GM23338 (cell line): ENCODE data around the gene FYCO1. TPM values are rescaled to one million over a fixed set of nuclear protein-coding genes. Genes with fewer than 3 reads are reported as not detected.

ENCODE experiments used
- ATAC-seq: fragments of 200-7000 bp; cut with Tn5 transposase; 3 replicates; pipeline ENCODE4 v1.9.1; 2020
- DNase-seq: peaks from one replicate; pipeline ENCODE4 v3.0.0-alpha.2; 2015; ENCODE audit warnings: low spot score
- H2AFZ ChIP-seq: fragments of 200-600 bp; sonication (generic); 2 replicates; pipeline ENCODE4 v1.8.0; 2016; ENCODE audit warnings: antibody characterized with exemption, mild to moderate bottlenecking, moderate library complexity
- H3F3A ChIP-seq: fragments of 200-600 bp; sonication (generic); replicated peaks from 2 replicates; pipeline ENCODE4 v1.8.0; 2017; ENCODE audit warnings: antibody characterized with exemption, mixed run types, low read depth
- H3K27ac ChIP-seq: fragments of 200-600 bp; sonication (generic); 2 replicates; pipeline ENCODE4 v1.6.1; 2016; ENCODE audit warnings: low read depth
- H3K27me3 ChIP-seq: fragments of 200-600 bp; sonication (generic); 2 replicates; pipeline ENCODE4 v1.8.0; 2016; ENCODE audit warnings: mild to moderate bottlenecking, mixed run types, moderate library complexity; ENCODE audit not compliant: insufficient read depth
- H3K36me3 ChIP-seq: fragments of 200-600 bp; sonication (generic); 2 replicates; pipeline ENCODE4 v1.8.0; 2016; ENCODE audit warnings: mild to moderate bottlenecking; ENCODE audit not compliant: insufficient read depth
- H3K4me1 ChIP-seq: fragments of 200-600 bp; sonication (generic); 2 replicates; pipeline ENCODE4 v1.8.0; 2016; ENCODE audit warnings: mild to moderate bottlenecking, moderate library complexity; ENCODE audit not compliant: insufficient read depth
- H3K4me2 ChIP-seq: fragments of 200-600 bp; sonication (generic); 2 replicates; pipeline ENCODE4 v1.7.1; 2017; ENCODE audit warnings: mixed run types
- H3K4me3 ChIP-seq: fragments of 200-600 bp; sonication (generic); 2 replicates; pipeline ENCODE4 v1.6.1; 2016; ENCODE audit warnings: mixed run types
- H3K79me2 ChIP-seq: fragments of 200-600 bp; sonication (generic); replicated peaks from 2 replicates; pipeline ENCODE4 v1.8.0; 2017; ENCODE audit warnings: mild to moderate bottlenecking; ENCODE audit not compliant: insufficient read depth
- H3K9me2 ChIP-seq: fragments of 200-600 bp; sonication (generic); 2 replicates; pipeline ENCODE4 v1.8.0; 2017; ENCODE audit not compliant: insufficient read depth
- H4K20me1 ChIP-seq: fragments of 200-600 bp; sonication (generic); replicated peaks from 2 replicates; pipeline ENCODE4 v1.8.0; 2017; ENCODE audit warnings: mild to moderate bottlenecking; ENCODE audit not compliant: insufficient read depth
- H3K27ac Mint-ChIP-seq: 2 replicates; pipeline ENCODE4 v1.8.0; 2020; ENCODE audit warnings: inconsistent platforms, mild to moderate bottlenecking, moderate library complexity, mixed read lengths
- H3K27me3 Mint-ChIP-seq: 3 replicates; pipeline ENCODE4 v1.8.0; 2022; ENCODE audit warnings: low read depth, mild to moderate bottlenecking, moderate library complexity, mixed read lengths, inconsistent platforms; ENCODE audit not compliant: insufficient read depth, poor library complexity
- H3K36me3 Mint-ChIP-seq: 3 replicates; pipeline ENCODE4 v1.8.0; 2021; ENCODE audit warnings: low read depth, mild to moderate bottlenecking, inconsistent platforms, moderate library complexity, mixed read lengths
- H3K4me1 Mint-ChIP-seq: 3 replicates; pipeline ENCODE4 v1.8.0; 2020; ENCODE audit warnings: mild to moderate bottlenecking, inconsistent platforms, mixed read lengths
- H3K4me3 Mint-ChIP-seq: 3 replicates; pipeline ENCODE4 v1.8.0; 2021; ENCODE audit warnings: moderate library complexity, mild to moderate bottlenecking, inconsistent platforms, mixed read lengths
- H3K9me3 Mint-ChIP-seq: 3 replicates; pipeline ENCODE4 v1.8.0; 2020; ENCODE audit warnings: moderate library complexity, mild to moderate bottlenecking, inconsistent platforms, mixed read lengths
- EZH2 ChIP-seq: fragments of 200-600 bp; sonication (generic); IDR thresholded peaks from one replicate; pipeline ENCODE4 v1.8.0; 2017; ENCODE audit warnings: antibody characterized with exemption, mild to moderate bottlenecking, low read depth; ENCODE audit not compliant: unreplicated experiment
- NANOG ChIP-seq: IDR thresholded peaks from 2 replicates; pipeline ENCODE4 v1.6.1; 2016; ENCODE audit warnings: antibody characterized with exemption, borderline replicate concordance
- POLR2AphosphoS5 ChIP-seq: IDR thresholded peaks from 2 replicates; pipeline ENCODE4 v1.6.1; 2016; ENCODE audit warnings: antibody characterized with exemption, low read depth
- polyA plus RNA-seq: library from polyadenylated mRNA; unstranded; fragments of >200 nt; fragmentation: Nextera tagmentation; extraction: Ambion mirVana; gene quantifications from 2 replicates; pipeline ENCODE4 v1.2.1, GENCODE V29; 2016
- total RNA-seq: library from RNA; depleted of rRNA; stranded (reverse); fragments of >200 nt; shearing (Covaris generic); gene quantifications from 2 replicates; pipeline ENCODE4 v1.2.3, GENCODE V29; 2014
- TF ChIP-seq, protein P1 (sequence below), 2 experiments: fragments of 200-600 bp in 1 of 2; sonication (generic) in 1 of 2; conservative IDR thresholded peaks; 2 replicates each; pipeline versions ENCODE4 v1.5.1 to v1.6.1; 2016 to 2017; ENCODE audit warnings: antibody characterized with exemption in 2 of 2, low read depth in 2 of 2, mild to moderate bottlenecking in 2 of 2, moderate library complexity in 1 of 2
- TF ChIP-seq, protein P2 (sequence below): IDR thresholded peaks from 2 replicates; pipeline ENCODE4 v1.6.1; 2016; ENCODE audit warnings: antibody characterized with exemption
- TF ChIP-seq, protein P3 (sequence below): IDR thresholded peaks from one replicate; pipeline ENCODE4 v1.6.1; 2018; ENCODE audit warnings: antibody characterized with exemption; ENCODE audit not compliant: unreplicated experiment

FYCO1 gene
- total and polyA plus RNA-seq, 2 experiments from 2014 or later = 4.5 to 17.2 TPM

DNA sequence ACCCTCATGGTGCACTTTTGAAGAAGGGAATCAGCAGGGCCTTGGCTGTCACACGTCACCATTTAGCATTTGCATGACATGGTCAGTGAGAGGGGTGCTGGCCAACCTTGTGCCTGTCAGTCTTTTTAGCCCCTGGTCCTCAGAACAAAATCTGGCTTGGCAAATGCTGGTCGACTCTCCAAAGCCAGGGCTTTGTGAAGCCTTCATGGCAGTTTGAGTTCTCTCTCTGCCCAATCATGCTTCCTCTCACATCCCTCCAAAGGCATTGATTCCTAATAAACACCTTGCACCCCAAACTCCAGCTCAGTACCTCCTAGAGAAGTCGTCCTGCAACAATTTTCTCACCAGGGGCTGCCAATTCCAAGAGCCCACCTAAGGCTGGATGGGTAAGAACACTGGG lies 89.9 kb downstream of the FYCO1 start:
- Mint-ChIP-seq H3K27ac (no peak overlapping the region), H3K4me1 (no peaks in the 10 kb centered on the region), H3K9me3 (no peaks in the 10 kb centered on the region), H3K27me3 (peaks cover 9% of the 10 kb centered on the region), H3K36me3 (no peaks in the 10 kb centered on the region), H3K4me3 (no peak overlapping the region)
- no peak overlapping the region for H3K4me2 ChIP-seq
- no peaks in the 10 kb centered on the region for H3K4me1 ChIP-seq
- no peak for TF ChIP-seq EZH2
- TF ChIP-seq, protein P1, sequence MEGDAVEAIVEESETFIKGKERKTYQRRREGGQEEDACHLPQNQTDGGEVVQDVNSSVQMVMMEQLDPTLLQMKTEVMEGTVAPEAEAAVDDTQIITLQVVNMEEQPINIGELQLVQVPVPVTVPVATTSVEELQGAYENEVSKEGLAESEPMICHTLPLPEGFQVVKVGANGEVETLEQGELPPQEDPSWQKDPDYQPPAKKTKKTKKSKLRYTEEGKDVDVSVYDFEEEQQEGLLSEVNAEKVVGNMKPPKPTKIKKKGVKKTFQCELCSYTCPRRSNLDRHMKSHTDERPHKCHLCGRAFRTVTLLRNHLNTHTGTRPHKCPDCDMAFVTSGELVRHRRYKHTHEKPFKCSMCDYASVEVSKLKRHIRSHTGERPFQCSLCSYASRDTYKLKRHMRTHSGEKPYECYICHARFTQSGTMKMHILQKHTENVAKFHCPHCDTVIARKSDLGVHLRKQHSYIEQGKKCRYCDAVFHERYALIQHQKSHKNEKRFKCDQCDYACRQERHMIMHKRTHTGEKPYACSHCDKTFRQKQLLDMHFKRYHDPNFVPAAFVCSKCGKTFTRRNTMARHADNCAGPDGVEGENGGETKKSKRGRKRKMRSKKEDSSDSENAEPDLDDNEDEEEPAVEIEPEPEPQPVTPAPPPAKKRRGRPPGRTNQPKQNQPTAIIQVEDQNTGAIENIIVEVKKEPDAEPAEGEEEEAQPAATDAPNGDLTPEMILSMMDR (conservative IDR thresholded peaks at IDR 0.05; ENCODE audit: low read depth in 2 of 2) = no peak
- TF ChIP-seq NANOG = no peak
- H3K36me3 ChIP-seq = no peaks in the 10 kb centered on the region
- peaks cover 10% of the 10 kb centered on the region; the same call in 1 of the 2 replicates for H3K9me2 ChIP-seq
- no peaks in the 10 kb centered on the region for H4K20me1 ChIP-seq
- H3K27ac ChIP-seq = no peak overlapping the region
- H3F3A ChIP-seq = no peaks in the 10 kb centered on the region
- H3K27me3 ChIP-seq = no peaks in the 10 kb centered on the region
- DNase-seq = no peak
- no peak overlapping the region for H3K4me3 ChIP-seq
- no peaks in the 10 kb centered on the region for H3K79me2 ChIP-seq
- no peak for ATAC-seq
- H2AFZ ChIP-seq = no peak overlapping the region

DNA sequence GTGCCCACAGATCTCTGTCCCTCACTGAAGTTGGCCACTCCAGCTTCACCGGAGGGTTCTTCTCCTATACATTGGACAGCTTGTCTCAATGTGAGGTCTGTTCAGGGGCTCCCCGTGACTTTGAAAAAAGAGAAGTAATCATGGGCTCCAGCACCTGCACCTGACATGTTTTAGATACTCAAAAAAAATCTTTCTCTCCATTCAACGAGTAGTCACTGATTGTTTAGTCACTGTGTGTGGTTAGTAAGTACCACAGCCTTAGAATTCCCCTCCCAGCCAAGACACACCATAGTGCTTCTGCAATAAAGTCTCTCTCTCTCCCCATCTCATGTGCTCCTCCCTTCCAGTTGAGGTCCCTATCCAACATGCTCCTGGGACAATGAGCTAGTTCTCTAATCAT lies 90.7 kb downstream of the FYCO1 start:
- ATAC-seq (no peak), DNase-seq (no peak)
- Histone ChIP-seq H3K4me3 (no peak overlapping the region), H3K9me2 (peaks cover 10% of the 10 kb centered on the region; the same call in 1 of the 2 replicates), H4K20me1 (no peaks in the 10 kb centered on the region), H3K4me2 (no peak overlapping the region), H2AFZ (no peak overlapping the region), H3K27ac (no peak overlapping the region), H3K36me3 (no peaks in the 10 kb centered on the region), H3K79me2 (no peaks in the 10 kb centered on the region), H3F3A (no peaks in the 10 kb centered on the region), H3K27me3 (no peaks in the 10 kb centered on the region), H3K4me1 (no peaks in the 10 kb centered on the region)
- Mint-ChIP-seq H3K9me3 (no peaks in the 10 kb centered on the region), H3K27ac (no peak overlapping the region), H3K36me3 (no peaks in the 10 kb centered on the region), H3K27me3 (peaks cover 9% of the 10 kb centered on the region), H3K4me3 (no peak overlapping the region), H3K4me1 (no peaks in the 10 kb centered on the region)
- TF ChIP-seq, protein P2, sequence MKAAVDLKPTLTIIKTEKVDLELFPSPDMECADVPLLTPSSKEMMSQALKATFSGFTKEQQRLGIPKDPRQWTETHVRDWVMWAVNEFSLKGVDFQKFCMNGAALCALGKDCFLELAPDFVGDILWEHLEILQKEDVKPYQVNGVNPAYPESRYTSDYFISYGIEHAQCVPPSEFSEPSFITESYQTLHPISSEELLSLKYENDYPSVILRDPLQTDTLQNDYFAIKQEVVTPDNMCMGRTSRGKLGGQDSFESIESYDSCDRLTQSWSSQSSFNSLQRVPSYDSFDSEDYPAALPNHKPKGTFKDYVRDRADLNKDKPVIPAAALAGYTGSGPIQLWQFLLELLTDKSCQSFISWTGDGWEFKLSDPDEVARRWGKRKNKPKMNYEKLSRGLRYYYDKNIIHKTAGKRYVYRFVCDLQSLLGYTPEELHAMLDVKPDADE = no peak
- TF ChIP-seq, protein P3, sequence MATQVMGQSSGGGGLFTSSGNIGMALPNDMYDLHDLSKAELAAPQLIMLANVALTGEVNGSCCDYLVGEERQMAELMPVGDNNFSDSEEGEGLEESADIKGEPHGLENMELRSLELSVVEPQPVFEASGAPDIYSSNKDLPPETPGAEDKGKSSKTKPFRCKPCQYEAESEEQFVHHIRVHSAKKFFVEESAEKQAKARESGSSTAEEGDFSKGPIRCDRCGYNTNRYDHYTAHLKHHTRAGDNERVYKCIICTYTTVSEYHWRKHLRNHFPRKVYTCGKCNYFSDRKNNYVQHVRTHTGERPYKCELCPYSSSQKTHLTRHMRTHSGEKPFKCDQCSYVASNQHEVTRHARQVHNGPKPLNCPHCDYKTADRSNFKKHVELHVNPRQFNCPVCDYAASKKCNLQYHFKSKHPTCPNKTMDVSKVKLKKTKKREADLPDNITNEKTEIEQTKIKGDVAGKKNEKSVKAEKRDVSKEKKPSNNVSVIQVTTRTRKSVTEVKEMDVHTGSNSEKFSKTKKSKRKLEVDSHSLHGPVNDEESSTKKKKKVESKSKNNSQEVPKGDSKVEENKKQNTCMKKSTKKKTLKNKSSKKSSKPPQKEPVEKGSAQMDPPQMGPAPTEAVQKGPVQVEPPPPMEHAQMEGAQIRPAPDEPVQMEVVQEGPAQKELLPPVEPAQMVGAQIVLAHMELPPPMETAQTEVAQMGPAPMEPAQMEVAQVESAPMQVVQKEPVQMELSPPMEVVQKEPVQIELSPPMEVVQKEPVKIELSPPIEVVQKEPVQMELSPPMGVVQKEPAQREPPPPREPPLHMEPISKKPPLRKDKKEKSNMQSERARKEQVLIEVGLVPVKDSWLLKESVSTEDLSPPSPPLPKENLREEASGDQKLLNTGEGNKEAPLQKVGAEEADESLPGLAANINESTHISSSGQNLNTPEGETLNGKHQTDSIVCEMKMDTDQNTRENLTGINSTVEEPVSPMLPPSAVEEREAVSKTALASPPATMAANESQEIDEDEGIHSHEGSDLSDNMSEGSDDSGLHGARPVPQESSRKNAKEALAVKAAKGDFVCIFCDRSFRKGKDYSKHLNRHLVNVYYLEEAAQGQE = no peak
- TF ChIP-seq POLR2AphosphoS5 = no peak
- TF ChIP-seq, protein P1 (conservative IDR thresholded peaks at IDR 0.05; ENCODE audit: low read depth in 2 of 2) = no peak
